GM12878 (cell line): Measurements from ENCODE around the gene RAP2B. TPM values are rescaled to one million over a fixed set of nuclear protein-coding genes. Genes with fewer than 3 reads are reported as not detected.

Experiments used
- ASH2L ChIP-seq: fragments of 300-600, 200-600 bp; sonication (generic); IDR thresholded peaks from 2 replicates; pipeline ENCODE4 v1.6.1; 2017; ENCODE audit warnings: low read depth, mild to moderate bottlenecking, borderline replicate concordance
- BHLHE40 ChIP-seq, 2 experiments: fragments of 450-650 bp in 1 of 2; IDR thresholded peaks; 2 replicates each; pipeline ENCODE4 v1.6.1; 2011 to 2017; ENCODE audit warnings: low read depth in 2 of 2, borderline replicate concordance in 1 of 2, improper control_type of control experiment in 1 of 2, low read length in 1 of 2, mild to moderate bottlenecking in 1 of 2
- CBX3 ChIP-seq: fragments of 200-600 bp; sonication (generic); IDR thresholded peaks from 2 replicates; pipeline ENCODE4 v1.6.1; 2016; ENCODE audit warnings: low read depth, borderline replicate concordance
- EP300 ChIP-seq, 2 experiments: fragments of 150-350 bp in 1 of 2; IDR thresholded peaks; 2 replicates each; pipeline ENCODE4 v1.6.1; 2011 to 2012; ENCODE audit warnings: low read depth in 2 of 2, low read length in 2 of 2, borderline replicate concordance in 1 of 2, improper control_type of control experiment in 1 of 2, inconsistent platforms in 1 of 2; ENCODE audit not compliant: control insufficient read depth in 1 of 2
- EZH2 ChIP-seq: IDR thresholded peaks from 2 replicates; pipeline ENCODE4 v1.6.1; 2012; ENCODE audit warnings: low read depth, mild to moderate bottlenecking, control low read depth, inconsistent platforms, low read length, borderline replicate concordance; ENCODE audit not compliant: control insufficient read depth
- IRF4 ChIP-seq: IDR thresholded peaks from 2 replicates; pipeline ENCODE4 v1.6.1; 2011; ENCODE audit warnings: low read depth, low read length
- KAT2A ChIP-seq: conservative IDR thresholded peaks from 2 replicates; pipeline ENCODE4 v1.6.1; 2011; ENCODE audit warnings: low read depth, low read length; ENCODE audit not compliant: control insufficient read depth
- PBX3 ChIP-seq: IDR thresholded peaks from 2 replicates; pipeline ENCODE4 v1.6.1; 2011; ENCODE audit warnings: mild to moderate bottlenecking, low read depth, low read length, moderate library complexity; ENCODE audit not compliant: insufficient replicate concordance
- RB1 ChIP-seq: fragments of 450-650 bp; formaldehyde crosslinking; IDR thresholded peaks from 2 replicates; pipeline ENCODE4 v1.6.1; 2017; ENCODE audit warnings: mild to moderate bottlenecking, borderline replicate concordance
- SIX5 ChIP-seq: IDR thresholded peaks from 2 replicates; pipeline ENCODE4 v1.6.1; 2011; ENCODE audit warnings: mild to moderate bottlenecking, low read depth, low read length, moderate library complexity; ENCODE audit not compliant: severe bottlenecking
- SPI1 ChIP-seq: IDR thresholded peaks from 2 replicates; pipeline ENCODE4 v1.6.1; 2011; ENCODE audit warnings: low read depth, mild to moderate bottlenecking, low read length, moderate library complexity, borderline replicate concordance; ENCODE audit not compliant: insufficient read depth
- YBX1 ChIP-seq: fragments of 450-650 bp; IDR thresholded peaks from 2 replicates; pipeline ENCODE4 v1.6.1; 2016; ENCODE audit warnings: antibody characterized with exemption
- polyA plus RNA-seq, 11 experiments: library from polyadenylated mRNA; depleted of rRNA in 4 of 11; unstranded in 6 of 11; stranded (reverse) in 5 of 11; fragments of >200 nt; fragmentation: Nextera tagmentation in 4 of 11; fragmentation: Illumina TruSeq in 1 of 11; extraction: Ambion mirVana in 4 of 11; extraction: Trizol in 1 of 11; gene quantifications; 1 replicate in 1 of 11; 2 replicates in 10 of 11; pipeline versions ENCODE4 v1.2.1 to v1.2.3, GENCODE V29; 2011 to 2016; ENCODE audit warnings: inconsistent platforms in 2 of 11, missing spikeins in 2 of 11, low read depth in 1 of 11
- total RNA-seq, 4 experiments: library from RNA; depleted of rRNA in 3 of 4; stranded (reverse); fragments of >200 nt in 3 of 4; fragmentation: Illumina TruSeq in 1 of 4; extraction: Trizol in 1 of 4; gene quantifications; 2 replicates each; pipeline versions ENCODE4 v1.2.1 to v1.2.3, GENCODE V29; 2013 to 2021

Gene RAP2B
- total and polyA plus RNA-seq, 10 of the 15 experiments (the other 5 are each of a cell fraction or from before 2014, with no cell fraction given) = 5.9 to 21.3 (median 12.0) TPM

GRCh38 chr3:153161138-153161713, 800 bp upstream of the RAP2B start (continued):
- TF ChIP-seq SIX5 = peak; percentile 47
- TF ChIP-seq EZH2 = no peak
- no peak for TF ChIP-seq CBX3
- no peak for TF ChIP-seq BHLHE40 (IDR thresholded peaks at IDR 0.05; ENCODE audit: borderline replicate concordance in 1 of 2, low read depth in 2 of 2, low read length in 1 of 2)
- TF ChIP-seq RB1 = peak; percentile 67; the same call in 1 of the 2 replicates
- TF ChIP-seq KAT2A = no peak
- 0 out of 4 replicates have a peak, but pooled peaks of 1 of the 2 experiments have one; percentile 21 for TF ChIP-seq EP300 (IDR thresholded peaks at IDR 0.05; ENCODE audit: borderline replicate concordance in 1 of 2, control insufficient read depth in 1 of 2, low read depth in 2 of 2, low read length in 2 of 2)
- TF ChIP-seq ASH2L = 0 out of 2 replicates have a peak, but pooled peaks have one; percentile 49
- TF ChIP-seq YBX1 = no peak
- TF ChIP-seq PBX3 = peak; percentile 78
- TF ChIP-seq IRF4 = 0 out of 2 replicates have a peak, but pooled peaks have one; percentile 8
- peak; percentile 70; the same call in 1 of the 2 replicates for TF ChIP-seq SPI1
